Transverse colon (tissue), 4 donors: ENCODE results near the gene FADS6. TPM values are rescaled to one million over a fixed set of nuclear protein-coding genes. Genes with fewer than 3 reads are reported as not detected.

Experiments
- DNase-seq: peaks from one replicate; pipeline ENCODE4 v3.0.0-alpha.2; 2019
- H3K27ac ChIP-seq, 4 donors: fragments of 200-600 bp; sonication (generic); 2 replicates each; pipeline ENCODE4 v1.5.1; 2016 to 2018; ENCODE audit warnings: inconsistent platforms in 4 of 4
- H3K27me3 ChIP-seq: fragments of 200-600 bp; sonication (generic); 2 replicates; pipeline ENCODE4 v1.5.1; 2017; ENCODE audit warnings: inconsistent platforms
- H3K36me3 ChIP-seq, 4 donors: fragments of 200-600 bp; sonication (generic); 2 replicates each; pipeline ENCODE4 v1.5.1; 2017 to 2019; ENCODE audit warnings: inconsistent platforms in 4 of 4
- H3K4me1 ChIP-seq, 4 donors: fragments of 200-600 bp; sonication (generic); 2 replicates each; pipeline ENCODE4 v1.5.1; 2017 to 2020; ENCODE audit warnings: inconsistent platforms in 4 of 4
- H3K4me3 ChIP-seq, 4 donors: fragments of 200-600 bp; sonication (generic); 1 replicate in 1 of 4; 2 replicates in 3 of 4; pipeline versions ENCODE4 v1.5.1 to v1.6.1; 2017 to 2019; ENCODE audit warnings: inconsistent platforms in 4 of 4
- H3K9me3 ChIP-seq, 2 donors: fragments of 200-600 bp; sonication (generic); 2 replicates each; pipeline ENCODE4 v1.5.1; 2017 to 2019; ENCODE audit warnings: inconsistent platforms in 2 of 2
- EP300 ChIP-seq: sonication (generic); formaldehyde crosslinking; IDR thresholded peaks from one replicate; pipeline ENCODE4 v1.6.1; 2017; ENCODE audit warnings: antibody characterized with exemption, low read depth
- POLR2A ChIP-seq: fragments of 450-650 bp; IDR thresholded peaks from one replicate; pipeline ENCODE4 v1.6.1; 2016; ENCODE audit warnings: antibody characterized with exemption, mild to moderate bottlenecking, moderate library complexity
- POLR2AphosphoS5 ChIP-seq, 3 donors: sonication (generic); formaldehyde crosslinking; IDR thresholded peaks; one replicate each; pipeline ENCODE4 v1.6.1; 2016; ENCODE audit warnings: antibody characterized with exemption in 3 of 3
- WGBS, 2 donors: methylation state at CpG; one replicate each; pipeline ENCODE4 v1.1.5; 2018; ENCODE audit warnings: low coverage in 1 of 2; 5-methylcytosine and 5-hydroxymethylcytosine counted together
- in situ Hi-C, 4 donors: fragments of 200-750 bp; cut with MboI; loops; one replicate each; pipeline versions ENCODE4 v1.15.0 to v1.15.1; 2017; ENCODE audit warnings: low sequenced_read_pairs in 3 of 4, low pct_ligation_motif_present in 1 of 4, low pct_unique_long_range_greater_than_20kb in 1 of 4
- intact Hi-C: fragments of 100-400 bp; cut with DNase I; formaldehyde crosslinking; loops from one replicate; pipeline ENCODE4 v1.15.1; 2023; ENCODE audit warnings: low total_unique reads
- total RNA-seq, 4 donors: library from RNA; depleted of rRNA; stranded (reverse); fragments of >200 nt; gene quantifications; one replicate each; pipeline ENCODE4 v1.1.0, GENCODE V29; 2016
- TF ChIP-seq, protein P1 (sequence below), 5 experiments: fragments of 200-600 bp in 3 of 5; fragments of 450-650 bp in 2 of 5; sonication (generic) in 3 of 5; IDR thresholded peaks; 1 replicate in 2 of 5; 2 replicates in 3 of 5; pipeline ENCODE4 v1.5.1; 2016 to 2017; ENCODE audit warnings: antibody characterized with exemption in 5 of 5, inconsistent platforms in 3 of 5, mild to moderate bottlenecking in 2 of 5, moderate library complexity in 1 of 5

Gene FADS6
- total RNA-seq, 4 donors from 2014 or later, result 0.64 to 25.8 (median 3.7) TPM; not detected in 1

DNA sequence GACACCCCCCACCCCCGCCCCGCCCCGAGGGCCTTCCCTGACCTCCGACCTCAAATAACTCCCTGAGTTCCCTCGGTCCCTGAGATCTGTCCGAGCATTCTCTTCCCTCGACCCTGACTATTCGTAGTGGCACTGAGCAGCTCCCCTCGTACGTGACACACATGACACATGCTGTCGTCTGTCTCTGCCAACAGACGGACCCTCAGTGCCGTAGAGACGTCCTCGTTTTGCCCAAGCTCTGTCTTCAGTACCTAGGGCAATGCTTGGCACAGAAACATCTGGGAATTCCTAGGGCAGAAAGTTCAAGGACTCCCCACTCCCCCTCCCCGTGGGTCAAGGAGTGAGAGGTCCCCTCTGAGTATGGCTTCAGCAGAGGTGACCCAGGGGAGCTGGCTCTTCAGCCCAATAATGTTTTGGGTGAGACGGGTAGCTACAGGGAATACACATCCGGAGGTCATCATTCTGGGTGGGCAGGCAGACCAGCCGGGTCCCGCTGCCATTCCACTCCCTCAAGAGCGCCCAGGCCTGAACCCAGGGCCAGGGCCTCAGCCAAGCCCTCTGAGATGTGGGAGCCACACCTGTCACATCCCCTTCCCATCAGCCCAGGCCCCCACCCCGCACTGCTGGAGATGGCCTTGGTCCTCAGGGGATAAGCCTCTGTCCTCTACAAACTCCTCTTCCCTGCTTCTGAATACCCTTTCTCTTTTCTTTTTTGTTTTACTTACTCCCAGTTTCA is 671 bp upstream of the FADS6 start:
- 32% methylated on average over 21 of the region's 22 CpGs; no CpG with 5 or more reads in 1 of the 2 donors for WGBS, 2 donors
- DNase-seq, result no peak
- H3K27ac ChIP-seq, result no peak overlapping the region
- TF ChIP-seq EP300, result no peak
- TF ChIP-seq POLR2AphosphoS5 (IDR thresholded peaks at IDR 0.05), result no peak
- TF ChIP-seq, protein P1, sequence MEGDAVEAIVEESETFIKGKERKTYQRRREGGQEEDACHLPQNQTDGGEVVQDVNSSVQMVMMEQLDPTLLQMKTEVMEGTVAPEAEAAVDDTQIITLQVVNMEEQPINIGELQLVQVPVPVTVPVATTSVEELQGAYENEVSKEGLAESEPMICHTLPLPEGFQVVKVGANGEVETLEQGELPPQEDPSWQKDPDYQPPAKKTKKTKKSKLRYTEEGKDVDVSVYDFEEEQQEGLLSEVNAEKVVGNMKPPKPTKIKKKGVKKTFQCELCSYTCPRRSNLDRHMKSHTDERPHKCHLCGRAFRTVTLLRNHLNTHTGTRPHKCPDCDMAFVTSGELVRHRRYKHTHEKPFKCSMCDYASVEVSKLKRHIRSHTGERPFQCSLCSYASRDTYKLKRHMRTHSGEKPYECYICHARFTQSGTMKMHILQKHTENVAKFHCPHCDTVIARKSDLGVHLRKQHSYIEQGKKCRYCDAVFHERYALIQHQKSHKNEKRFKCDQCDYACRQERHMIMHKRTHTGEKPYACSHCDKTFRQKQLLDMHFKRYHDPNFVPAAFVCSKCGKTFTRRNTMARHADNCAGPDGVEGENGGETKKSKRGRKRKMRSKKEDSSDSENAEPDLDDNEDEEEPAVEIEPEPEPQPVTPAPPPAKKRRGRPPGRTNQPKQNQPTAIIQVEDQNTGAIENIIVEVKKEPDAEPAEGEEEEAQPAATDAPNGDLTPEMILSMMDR (IDR thresholded peaks at IDR 0.05), result no peak
- no peak for TF ChIP-seq POLR2A
- H3K36me3 ChIP-seq, result no peaks in the 10 kb centered on the region
- in situ Hi-C loops, result no loop called here
- peaks cover 3 to 11% (median 9%) of the 10 kb centered on the region in 4 donors for H3K4me1 ChIP-seq
- H3K9me3 ChIP-seq, result no peaks in the 10 kb centered on the region
- peak overlapping the region in 1 of 4 donors; percentile 45 for H3K4me3 ChIP-seq
- peaks cover 75% of the 10 kb centered on the region for H3K27me3 ChIP-seq
- intact Hi-C loops, result no loop called here

DNA sequence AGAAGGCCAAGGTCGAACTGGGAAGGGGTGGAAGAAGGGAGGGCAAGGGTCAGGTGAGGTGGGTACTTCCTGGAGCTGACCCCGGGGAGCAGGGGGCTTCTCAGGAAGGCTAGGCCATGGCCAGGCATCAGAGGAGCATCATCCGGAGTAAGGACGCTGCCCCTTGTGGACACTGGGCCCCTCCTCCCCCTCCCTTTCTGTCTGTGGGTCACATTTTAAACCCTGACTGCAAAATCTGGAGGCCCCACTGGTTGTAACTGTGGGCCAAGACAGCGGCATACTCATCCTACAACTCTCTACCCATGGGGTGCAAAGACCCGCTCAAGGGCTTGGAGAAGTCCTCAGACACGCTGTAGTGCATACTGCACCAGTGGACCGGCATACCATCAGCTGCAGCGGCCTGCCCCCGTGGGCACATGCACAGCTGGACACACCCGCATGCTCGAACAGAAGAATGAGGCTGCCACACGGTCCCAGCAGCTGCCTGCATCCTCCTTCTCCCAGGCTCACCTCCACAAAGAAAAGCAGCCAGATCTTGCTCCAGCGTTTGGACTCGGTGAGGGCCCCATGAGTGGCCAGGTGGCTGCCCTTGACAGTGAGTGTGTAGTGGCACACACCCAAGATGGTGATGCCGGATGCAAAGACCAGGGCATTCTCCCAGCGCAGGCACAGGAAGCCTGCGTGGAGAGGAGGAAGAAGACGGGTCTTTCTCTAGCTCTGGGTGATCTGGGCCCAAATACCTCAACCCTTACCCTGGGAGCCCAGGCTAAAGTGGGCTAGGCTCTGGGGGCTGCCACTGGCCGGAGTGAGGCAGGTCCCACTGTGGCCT is 1.2 kb downstream of the FADS6 start:
- 33 to 66% methylated on average over 2 to 19 of the region's 20 CpGs for WGBS, 2 donors
- TF ChIP-seq POLR2A, result no peak
- TF ChIP-seq POLR2AphosphoS5 (IDR thresholded peaks at IDR 0.05), result no peak
- TF ChIP-seq, protein P1 (IDR thresholded peaks at IDR 0.05), result no peak
- TF ChIP-seq EP300, result no peak
- intact Hi-C loops, result no loop called here
- Histone ChIP-seq H3K9me3 (no peaks in the 10 kb centered on the region), H3K4me3 (no peak overlapping the region), H3K27me3 (peaks cover 83% of the 10 kb centered on the region), H3K36me3 (no peaks in the 10 kb centered on the region), H3K27ac (no peak overlapping the region), H3K4me1 (peaks cover 3 to 11% (median 9%) of the 10 kb centered on the region in 4 donors)
- in situ Hi-C loops, result no loop called here
- no peak for DNase-seq

DNA sequence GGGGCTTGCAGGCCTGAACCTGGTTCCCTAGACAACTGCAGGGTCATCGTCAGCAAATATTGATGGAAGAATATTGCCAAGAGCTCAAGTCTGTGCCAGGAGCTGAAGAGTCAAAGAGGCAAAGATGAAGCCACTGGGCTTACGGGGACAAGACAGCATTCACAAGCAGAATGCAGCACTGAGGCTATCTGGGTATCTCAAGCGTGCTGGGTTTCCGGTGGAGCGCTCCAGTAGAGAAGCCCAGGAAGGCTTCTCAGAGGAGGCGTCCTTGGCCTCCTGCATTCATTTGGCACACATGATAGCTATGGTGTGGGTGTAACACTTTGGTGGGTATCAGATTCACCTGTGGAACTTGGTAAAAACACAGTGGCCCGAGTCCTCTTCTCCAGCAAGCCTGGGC is 2.9 kb downstream of the FADS6 start:
- H3K27me3 ChIP-seq, result peaks cover 71% of the 10 kb centered on the region

More for the DNA sequence above, 2.9 kb downstream of the FADS6 start:
- intact Hi-C loops (no loop called here), in situ Hi-C loops (no loop called here)
- Histone ChIP-seq H3K9me3 (no peaks in the 10 kb centered on the region), H3K36me3 (no peaks in the 10 kb centered on the region), H3K27ac (no peak overlapping the region), H3K4me3 (no peak overlapping the region), H3K4me1 (peaks cover 3 to 11% (median 9%) of the 10 kb centered on the region in 4 donors)
- TF ChIP-seq POLR2AphosphoS5 (IDR thresholded peaks at IDR 0.05) (no peak), EP300 (no peak), POLR2A (no peak)
- TF ChIP-seq, protein P1 (IDR thresholded peaks at IDR 0.05), result no peak
- no peak for DNase-seq
- WGBS, 2 donors, result 90 to 92% methylated on average over 2 to 7 of the region's 7 CpGs
